ENCODE results near the gene CMIP. TPM values are rescaled to one million over a fixed set of nuclear protein-coding genes. Genes with fewer than 3 reads are reported as not detected.

Gene CMIP
- total RNA-seq, 4 donors from 2014 or later = 15.5 to 65.9 (median 20.2) TPM

DNA sequence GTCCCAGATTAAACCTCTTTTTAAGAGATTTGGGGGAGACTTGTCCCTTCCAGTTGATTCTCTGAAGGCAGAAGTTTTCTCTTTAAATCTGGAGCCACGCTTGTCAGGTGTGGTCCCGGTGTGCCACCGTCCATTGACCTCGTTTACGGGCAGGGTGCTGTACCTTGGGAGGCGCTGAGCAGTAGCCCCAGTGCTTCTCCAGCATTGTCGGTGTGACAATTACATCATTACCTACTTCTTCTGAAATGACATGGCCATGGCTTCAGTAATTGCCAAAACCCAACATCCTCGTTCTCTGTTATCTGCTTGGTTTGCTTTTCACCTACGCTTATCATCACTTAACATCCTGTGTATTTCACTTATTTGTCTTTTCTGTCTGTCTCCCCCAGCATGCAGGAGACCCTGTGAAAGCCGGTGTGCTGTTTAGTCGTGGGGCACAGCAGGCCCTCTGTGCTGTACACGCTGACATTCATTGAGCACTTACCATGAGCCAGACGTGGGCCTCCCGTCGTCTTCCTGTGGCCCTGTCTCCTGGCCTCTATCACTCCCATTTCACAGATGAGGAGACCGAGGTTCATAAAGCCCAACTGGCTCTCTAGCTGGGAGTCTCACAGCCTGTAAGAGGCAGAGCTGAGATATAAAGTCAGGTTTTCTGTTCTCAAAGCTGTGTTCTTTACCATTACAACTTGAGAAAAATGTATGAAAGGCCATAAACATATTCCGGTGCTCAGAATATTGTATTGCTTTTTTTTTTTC is 143.9 kb downstream of the CMIP start:
- Histone ChIP-seq H3K4me3 (replicated peaks in 1 of 3) (no peak overlapping the region), H3K27ac (no peak overlapping the region), H3K4me1 (no peaks in the 10 kb centered on the region), H3K9me3 (no peaks in the 10 kb centered on the region), H3K36me3 (no peaks in the 10 kb centered on the region), H3K27me3 (no peaks in the 10 kb centered on the region)
- 93% methylated on average over 17 of the region's 17 CpGs for WGBS, 2 donors
- no peak for TF ChIP-seq POLR2A (IDR thresholded peaks at IDR 0.05)
- TF ChIP-seq, protein P1, sequence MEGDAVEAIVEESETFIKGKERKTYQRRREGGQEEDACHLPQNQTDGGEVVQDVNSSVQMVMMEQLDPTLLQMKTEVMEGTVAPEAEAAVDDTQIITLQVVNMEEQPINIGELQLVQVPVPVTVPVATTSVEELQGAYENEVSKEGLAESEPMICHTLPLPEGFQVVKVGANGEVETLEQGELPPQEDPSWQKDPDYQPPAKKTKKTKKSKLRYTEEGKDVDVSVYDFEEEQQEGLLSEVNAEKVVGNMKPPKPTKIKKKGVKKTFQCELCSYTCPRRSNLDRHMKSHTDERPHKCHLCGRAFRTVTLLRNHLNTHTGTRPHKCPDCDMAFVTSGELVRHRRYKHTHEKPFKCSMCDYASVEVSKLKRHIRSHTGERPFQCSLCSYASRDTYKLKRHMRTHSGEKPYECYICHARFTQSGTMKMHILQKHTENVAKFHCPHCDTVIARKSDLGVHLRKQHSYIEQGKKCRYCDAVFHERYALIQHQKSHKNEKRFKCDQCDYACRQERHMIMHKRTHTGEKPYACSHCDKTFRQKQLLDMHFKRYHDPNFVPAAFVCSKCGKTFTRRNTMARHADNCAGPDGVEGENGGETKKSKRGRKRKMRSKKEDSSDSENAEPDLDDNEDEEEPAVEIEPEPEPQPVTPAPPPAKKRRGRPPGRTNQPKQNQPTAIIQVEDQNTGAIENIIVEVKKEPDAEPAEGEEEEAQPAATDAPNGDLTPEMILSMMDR (IDR thresholded peaks at IDR 0.05) = no peak
- no peak for DNase-seq
- intact Hi-C loops (cut with DNase I) = no loop called here

GRCh38 chr16:81589975-81590650 is 145.5 kb downstream of the CMIP start:
- no peak overlapping the region for H3K4me3 ChIP-seq (replicated peaks in 1 of 3)
- no peak for DNase-seq
- no peak overlapping the region for H3K27ac ChIP-seq
- no peaks in the 10 kb centered on the region for H3K9me3 ChIP-seq
- H3K4me1 ChIP-seq = no peaks in the 10 kb centered on the region
- no peak for TF ChIP-seq POLR2A (IDR thresholded peaks at IDR 0.05)
- TF ChIP-seq, protein P1 (IDR thresholded peaks at IDR 0.05) = no peak
- 81 to 88% methylated on average over 13 of the region's 13 CpGs for WGBS, 2 donors
- H3K36me3 ChIP-seq = no peaks in the 10 kb centered on the region
- intact Hi-C loops (cut with DNase I) = no loop called here
- H3K27me3 ChIP-seq = no peaks in the 10 kb centered on the region

- no peaks in the 10 kb centered on the region for H3K9me3 ChIP-seq
- intact Hi-C loops (cut with DNase I) = no loop called here
- DNase-seq = no peak
- 76 to 90% methylated on average over 5 of the region's 5 CpGs for WGBS, 2 donors
- H3K4me3 ChIP-seq (replicated peaks in 1 of 3) = no peak overlapping the region
- H3K4me1 ChIP-seq = no peaks in the 10 kb centered on the region
- TF ChIP-seq POLR2A (IDR thresholded peaks at IDR 0.05) = no peak
- TF ChIP-seq, protein P1 (IDR thresholded peaks at IDR 0.05) = no peak
- no peak overlapping the region for H3K27ac ChIP-seq
- H3K36me3 ChIP-seq = no peaks in the 10 kb centered on the region
- no peaks in the 10 kb centered on the region for H3K27me3 ChIP-seq
Observed at GRCh38 chr16:81590714-81591544, 146.3 kb downstream of the CMIP start.

DNA sequence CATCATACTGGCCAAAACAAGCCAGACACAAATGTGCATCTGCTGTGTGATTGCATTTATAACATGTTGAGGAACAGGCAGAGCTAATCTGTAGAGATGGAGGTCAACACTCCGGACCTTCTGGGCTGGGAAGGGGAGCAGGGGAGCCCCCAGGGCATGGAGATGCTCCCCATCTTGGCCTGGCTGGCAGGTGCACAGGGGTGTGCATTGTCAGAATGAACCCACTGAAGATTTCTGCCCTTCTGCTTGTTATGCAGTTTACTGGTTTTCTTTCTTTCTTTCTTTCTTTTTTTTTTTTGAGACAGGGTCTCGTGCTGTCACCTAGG is 146.9 kb downstream of the CMIP start:
- Histone ChIP-seq H3K27me3 (no peaks in the 10 kb centered on the region), H3K4me3 (replicated peaks in 1 of 3) (no peak overlapping the region), H3K9me3 (no peaks in the 10 kb centered on the region), H3K4me1 (no peaks in the 10 kb centered on the region), H3K27ac (no peak overlapping the region), H3K36me3 (no peaks in the 10 kb centered on the region)
- 88 to 95% methylated on average over 2 of the region's 2 CpGs for WGBS, 2 donors
- TF ChIP-seq POLR2A (IDR thresholded peaks at IDR 0.05) = no peak
- TF ChIP-seq, protein P1 (IDR thresholded peaks at IDR 0.05) = no peak
- no peak for DNase-seq
- intact Hi-C loops (cut with DNase I) = no loop called here

Data from thyroid gland (tissue), 4 donors.